Neutrophil (primary cell): ENCODE measurements around the gene OPN4.
"Not testable (repeated sequence)": the region's sequence is repeated elsewhere in the genome, so short reads cannot be mapped to it uniquely, and the experiment has no call there.

Experiments
- H3K27ac ChIP-seq: fragments of 200-600 bp; sonication (generic); 2 replicates; pipeline ENCODE4 v1.5.1; 2016; ENCODE audit warnings: mild to moderate bottlenecking, moderate library complexity
- H3K27me3 ChIP-seq: fragments of 200-600 bp; sonication (generic); 2 replicates; pipeline ENCODE4 v1.6.0; 2016; ENCODE audit warnings: mild to moderate bottlenecking
- H3K36me3 ChIP-seq: fragments of 200-600 bp; sonication (generic); 2 replicates; pipeline ENCODE4 v1.5.1; 2017
- H3K4me1 ChIP-seq, 2 experiments: fragments of 200-600 bp in 1 of 2; sonication (generic) in 1 of 2; 1 replicate in 1 of 2; 2 replicates in 1 of 2; pipeline versions ENCODE4 v1.5.1 to v1.6.1; 2013 to 2016; ENCODE audit warnings: low read depth in 1 of 2, low read length in 1 of 2, mild to moderate bottlenecking in 1 of 2, moderate library complexity in 1 of 2; ENCODE audit not compliant: control insufficient read depth in 1 of 2, insufficient read depth in 1 of 2
- H3K4me3 ChIP-seq, 2 experiments: fragments of 200-600 bp in 1 of 2; sonication (generic) in 1 of 2; 1 replicate in 1 of 2; 2 replicates in 1 of 2; pipeline ENCODE4 v1.5.1; 2013 to 2016; ENCODE audit warnings: low read depth in 1 of 2, low read length in 1 of 2, mild to moderate bottlenecking in 1 of 2, moderate library complexity in 1 of 2
- H3K9me3 ChIP-seq: fragments of 200-600 bp; sonication (generic); 2 replicates; pipeline ENCODE4 v1.5.1; 2016
- CTCF ChIP-seq: fragments of 200-600 bp; sonication (generic); IDR thresholded peaks from 2 replicates; pipeline ENCODE4 v1.5.1; 2016; ENCODE audit warnings: antibody characterized with exemption

Gene OPN4

GRCh38 chr10:86613905-86614304, 40.4 kb upstream of the OPN4 start:
- TF ChIP-seq CTCF: no peak
- Histone ChIP-seq H3K27me3 (no peaks in the 10 kb centered on the region), H3K4me1 (no peaks in the 10 kb centered on the region), H3K9me3 (no peaks in the 10 kb centered on the region), H3K36me3 (no peaks in the 10 kb centered on the region), H3K27ac (no peak overlapping the region), H3K4me3 (no peak overlapping the region)

GRCh38 chr10:86614853-86615252, 39.5 kb upstream of the OPN4 start:
- Histone ChIP-seq H3K4me3 (no peak overlapping the region), H3K36me3 (no peaks in the 10 kb centered on the region), H3K27ac (no peak overlapping the region), H3K4me1 (no peaks in the 10 kb centered on the region), H3K9me3 (no peaks in the 10 kb centered on the region), H3K27me3 (no peaks in the 10 kb centered on the region)
- no peak for TF ChIP-seq CTCF

- H3K36me3 ChIP-seq, H3K4me3 ChIP-seq, H3K27ac ChIP-seq, H3K9me3 ChIP-seq, H3K4me1 ChIP-seq, H3K27me3 ChIP-seq: not testable (repeated sequence)
These were observed 37.1 kb upstream of the OPN4 start for GRCh38 chr10:86617278-86617677.

- H3K27ac ChIP-seq: no peak overlapping the region
- H3K36me3 ChIP-seq: no peaks in the 10 kb centered on the region
- peaks cover 69% of the 10 kb centered on the region for H3K27me3 ChIP-seq
- no peak overlapping the region for H3K4me3 ChIP-seq
- no peaks in the 10 kb centered on the region for H3K4me1 ChIP-seq
- H3K9me3 ChIP-seq: no peaks in the 10 kb centered on the region
- no peak for TF ChIP-seq CTCF
These were observed 26.0 kb upstream of the OPN4 start for GRCh38 chr10:86628311-86628710.

GRCh38 chr10:86630079-86630478, 24.3 kb upstream of the OPN4 start:
- H3K4me1 ChIP-seq: no peaks in the 10 kb centered on the region
- H3K27ac ChIP-seq: no peak overlapping the region
- no peaks in the 10 kb centered on the region for H3K36me3 ChIP-seq
- no peak for TF ChIP-seq CTCF
- no peak overlapping the region for H3K4me3 ChIP-seq
- no peaks in the 10 kb centered on the region for H3K9me3 ChIP-seq
- peaks cover 87% of the 10 kb centered on the region for H3K27me3 ChIP-seq

GRCh38 chr10:86632009-86632800, 22.1 kb upstream of the OPN4 start:
- H3K27me3 ChIP-seq: peaks cover 97% of the 10 kb centered on the region
- no peaks in the 10 kb centered on the region for H3K4me1 ChIP-seq
- H3K4me3 ChIP-seq: no peak overlapping the region
- no peak for TF ChIP-seq CTCF
- H3K36me3 ChIP-seq: no peaks in the 10 kb centered on the region
- no peak overlapping the region for H3K27ac ChIP-seq
- no peaks in the 10 kb centered on the region for H3K9me3 ChIP-seq
